Testis (tissue), 3 donors: ENCODE results near the gene IFT57. TPM values are rescaled to one million over a fixed set of nuclear protein-coding genes. Genes with fewer than 3 reads are reported as not detected.

Experiments used
- DNase-seq: peaks from one replicate; pipeline ENCODE4 v3.0.0-alpha.2; 2019
- H3K27ac ChIP-seq, 2 donors: fragments of 200-600 bp; sonication (generic); one replicate each; pipeline ENCODE4 v1.5.1; 2019
- H3K27me3 ChIP-seq: fragments of 200-600 bp; sonication (generic); one replicate; pipeline ENCODE4 v1.5.1; 2019
- H3K36me3 ChIP-seq: fragments of 200-600 bp; sonication (generic); one replicate; pipeline ENCODE4 v1.5.1; 2017; ENCODE audit warnings: low read depth; ENCODE audit errors: missing control alignments
- H3K4me1 ChIP-seq: fragments of 200-600 bp; sonication (generic); one replicate; pipeline ENCODE4 v1.5.1; 2019
- H3K4me3 ChIP-seq, 2 donors: fragments of 200-600 bp; sonication (generic); one replicate each; pipeline ENCODE4 v1.5.1; 2017 to 2019
- H3K9me3 ChIP-seq: fragments of 200-600 bp; sonication (generic); one replicate; pipeline ENCODE4 v1.5.1; 2017
- CTCF ChIP-seq, 3 experiments: fragments of 450-650 bp in 2 of 3; fragments of 200-600 bp in 1 of 3; sonication (generic) in 1 of 3; IDR thresholded peaks; one replicate each; pipeline ENCODE4 v1.5.1; 2016 to 2019; ENCODE audit warnings: antibody characterized with exemption in 3 of 3, mild to moderate bottlenecking in 2 of 3, moderate library complexity in 1 of 3
- POLR2A ChIP-seq: fragments of 450-650 bp; IDR thresholded peaks from one replicate; pipeline ENCODE4 v1.6.1; 2017; ENCODE audit warnings: antibody characterized with exemption, mild to moderate bottlenecking, moderate library complexity
- WGBS, 2 donors: methylation state at CpG; one replicate each; pipeline ENCODE4 v1.1.5; 2018; 5-methylcytosine and 5-hydroxymethylcytosine counted together
- intact Hi-C: fragments of 100-400 bp; cut with DNase I; formaldehyde crosslinking; loops from one replicate; pipeline ENCODE4 v1.15.1; 2023; ENCODE audit warnings: low total_unique reads
- polyA plus RNA-seq: library from polyadenylated mRNA; stranded (reverse); fragments of 350-450 nt; fragmentation: Illumina TruSeq; extraction: RNeasy Lipid Tissue Mini Kit (QIAGEN cat#74804); gene quantifications from one replicate; pipeline ENCODE4 v1.2.3, GENCODE V29; 2014; ENCODE audit warnings: low read depth, low replicate concordance; ENCODE audit not compliant: insufficient read depth
- total RNA-seq, 2 donors: library from RNA; depleted of rRNA; stranded (reverse); fragments of >200 nt; gene quantifications; one replicate each; pipeline ENCODE4 v1.2.3, GENCODE V29; 2016

IFT57 gene
- total and polyA plus RNA-seq, 3 donors from 2014 or later, result 112 to 211 (median 185) TPM

- 59 to 67% methylated on average over 10 of the region's 10 CpGs for WGBS, 2 donors
- H3K27ac ChIP-seq, result no peak overlapping the region
- no peak overlapping the region for H3K4me3 ChIP-seq
- TF ChIP-seq POLR2A (no peak), CTCF (IDR thresholded peaks at IDR 0.05) (no peak)
- H3K36me3 ChIP-seq, result no peaks in the 10 kb centered on the region
- H3K4me1 ChIP-seq, result no peaks in the 10 kb centered on the region
- no peak for DNase-seq
- no peaks in the 10 kb centered on the region for H3K9me3 ChIP-seq
- no peaks in the 10 kb centered on the region for H3K27me3 ChIP-seq
- intact Hi-C loops, result no loop called here
Measured at GRCh38 chr3:108124337-108125152, 97.7 kb downstream of the IFT57 start.

GRCh38 chr3:108123326-108123725 is 98.9 kb downstream of the IFT57 start:
- WGBS, 2 donors, result 75 to 85% methylated on average over 3 of the region's 3 CpGs
- intact Hi-C loops, result no loop called here
- Histone ChIP-seq H3K36me3 (no peaks in the 10 kb centered on the region), H3K4me3 (no peak overlapping the region), H3K9me3 (no peaks in the 10 kb centered on the region), H3K4me1 (no peaks in the 10 kb centered on the region), H3K27me3 (no peaks in the 10 kb centered on the region), H3K27ac (no peak overlapping the region)
- DNase-seq, result no peak
- TF ChIP-seq POLR2A, result no peak
- TF ChIP-seq CTCF (IDR thresholded peaks at IDR 0.05), result no peak

GRCh38 chr3:108122276-108122675 is 99.9 kb downstream of the IFT57 start:
- Histone ChIP-seq H3K9me3 (no peaks in the 10 kb centered on the region), H3K4me3 (no peak overlapping the region), H3K36me3 (no peaks in the 10 kb centered on the region), H3K4me1 (no peaks in the 10 kb centered on the region), H3K27ac (no peak overlapping the region), H3K27me3 (no peaks in the 10 kb centered on the region)
- intact Hi-C loops, result no loop called here
- no peak for TF ChIP-seq POLR2A
- TF ChIP-seq CTCF (IDR thresholded peaks at IDR 0.05), result no peak
- no peak for DNase-seq
- WGBS, 2 donors, result 87 to 92% methylated on average over 3 of the region's 3 CpGs

- Histone ChIP-seq H3K36me3 (no peaks in the 10 kb centered on the region), H3K9me3 (no peaks in the 10 kb centered on the region), H3K27me3 (no peaks in the 10 kb centered on the region), H3K4me3 (no peak overlapping the region), H3K27ac (no peak overlapping the region), H3K4me1 (no peaks in the 10 kb centered on the region)
- 89 to 94% methylated on average over 3 of the region's 3 CpGs for WGBS, 2 donors
- TF ChIP-seq CTCF (IDR thresholded peaks at IDR 0.05) (no peak), POLR2A (no peak)
- intact Hi-C loops, result no loop called here
- no peak for DNase-seq
Measured at GRCh38 chr3:108119398-108120104, 102.7 kb downstream of the IFT57 start.
